Cardiac muscle cell (in vitro differentiated cells and primary cell): ENCODE results near the gene ANXA9. TPM values are rescaled to one million over a fixed set of nuclear protein-coding genes. Genes with fewer than 3 reads are reported as not detected.

Experiments
- DNase-seq, 2 donors: peaks; one replicate each; pipeline versions ENCODE4 v3.0.0 to v3.0.0-alpha.2; 2010 to 2017; ENCODE audit warnings: low read depth in 1 of 2, low spot score in 1 of 2
- H3K27ac ChIP-seq: fragments of 200-600 bp; sonication (generic); 2 replicates; pipeline ENCODE4 v1.5.1; 2016
- H3K27me3 ChIP-seq: fragments of 200-600 bp; sonication (generic); 2 replicates; pipeline ENCODE4 v1.6.0; 2016; ENCODE audit warnings: control low read depth
- H3K36me3 ChIP-seq: fragments of 200-600 bp; sonication (generic); 2 replicates; pipeline ENCODE4 v1.5.1; 2016; ENCODE audit warnings: control low read depth
- H3K4me1 ChIP-seq: fragments of 200-600 bp; sonication (generic); 2 replicates; pipeline ENCODE4 v1.8.1; 2017; ENCODE audit warnings: low read depth, mild to moderate bottlenecking, mixed run types
- H3K4me3 ChIP-seq: fragments of 200-600 bp; sonication (generic); 2 replicates; pipeline ENCODE4 v1.5.1; 2016; ENCODE audit warnings: mild to moderate bottlenecking
- H3K9me3 ChIP-seq: fragments of 200-600 bp; sonication (generic); 2 replicates; pipeline ENCODE4 v1.5.1; 2017; ENCODE audit warnings: low read depth, mild to moderate bottlenecking, control low read depth
- polyA plus RNA-seq: library from polyadenylated mRNA; unstranded; fragments of >200 nt; fragmentation: Nextera tagmentation; extraction: Ambion mirVana; gene quantifications from 2 replicates; pipeline ENCODE4 v1.2.1, GENCODE V29; 2016
- total RNA-seq: library from RNA; depleted of rRNA; stranded (reverse); fragments of >200 nt; gene quantifications from 2 replicates; pipeline ENCODE4 v1.2.3, GENCODE V29; 2016
- TF ChIP-seq, protein P1 (sequence below): IDR thresholded peaks from 2 replicates; pipeline ENCODE4 v1.5.1; 2012; ENCODE audit warnings: low read depth, mild to moderate bottlenecking, low read length

ANXA9 gene
- total and polyA plus RNA-seq, 2 experiments from 2014 or later = 1.7 to 2.0 TPM

- Histone ChIP-seq H3K27ac (no peak overlapping the region), H3K9me3 (no peaks in the 10 kb centered on the region), H3K4me3 (no peak overlapping the region), H3K36me3 (peaks cover 5% of the 10 kb centered on the region), H3K27me3 (no peaks in the 10 kb centered on the region), H3K4me1 (peaks cover 4% of the 10 kb centered on the region)
- TF ChIP-seq, protein P1, sequence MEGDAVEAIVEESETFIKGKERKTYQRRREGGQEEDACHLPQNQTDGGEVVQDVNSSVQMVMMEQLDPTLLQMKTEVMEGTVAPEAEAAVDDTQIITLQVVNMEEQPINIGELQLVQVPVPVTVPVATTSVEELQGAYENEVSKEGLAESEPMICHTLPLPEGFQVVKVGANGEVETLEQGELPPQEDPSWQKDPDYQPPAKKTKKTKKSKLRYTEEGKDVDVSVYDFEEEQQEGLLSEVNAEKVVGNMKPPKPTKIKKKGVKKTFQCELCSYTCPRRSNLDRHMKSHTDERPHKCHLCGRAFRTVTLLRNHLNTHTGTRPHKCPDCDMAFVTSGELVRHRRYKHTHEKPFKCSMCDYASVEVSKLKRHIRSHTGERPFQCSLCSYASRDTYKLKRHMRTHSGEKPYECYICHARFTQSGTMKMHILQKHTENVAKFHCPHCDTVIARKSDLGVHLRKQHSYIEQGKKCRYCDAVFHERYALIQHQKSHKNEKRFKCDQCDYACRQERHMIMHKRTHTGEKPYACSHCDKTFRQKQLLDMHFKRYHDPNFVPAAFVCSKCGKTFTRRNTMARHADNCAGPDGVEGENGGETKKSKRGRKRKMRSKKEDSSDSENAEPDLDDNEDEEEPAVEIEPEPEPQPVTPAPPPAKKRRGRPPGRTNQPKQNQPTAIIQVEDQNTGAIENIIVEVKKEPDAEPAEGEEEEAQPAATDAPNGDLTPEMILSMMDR = no peak
- DNase-seq = no peak
These were observed 17.8 kb downstream of the ANXA9 start for GRCh38 chr1:150999926-151000325.

DNA sequence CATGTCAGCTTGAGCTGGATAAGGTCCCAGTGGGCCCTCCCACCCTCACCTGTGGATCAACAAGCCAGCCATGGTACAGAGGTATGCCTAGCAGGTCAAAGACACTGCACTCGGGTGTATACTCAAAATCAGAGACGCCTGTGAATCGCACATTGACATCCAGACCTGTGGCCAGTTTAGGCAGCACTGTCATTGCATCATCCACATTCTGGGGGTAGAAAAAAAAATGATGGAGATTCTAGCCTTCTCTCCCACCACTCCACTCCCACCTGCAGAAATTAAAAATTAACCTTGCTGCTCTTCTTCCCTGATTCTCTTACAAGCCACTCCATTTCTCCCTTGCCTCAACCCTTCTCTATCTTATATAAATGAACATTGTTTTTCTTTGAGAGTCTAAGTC, 18.3 kb downstream of the ANXA9 start:
- Histone ChIP-seq H3K27ac (no peak overlapping the region), H3K4me3 (no peak overlapping the region), H3K9me3 (no peaks in the 10 kb centered on the region), H3K27me3 (no peaks in the 10 kb centered on the region), H3K4me1 (peaks cover 9% of the 10 kb centered on the region), H3K36me3 (peaks cover 5% of the 10 kb centered on the region)
- TF ChIP-seq, protein P1 = no peak
- DNase-seq = no peak

- DNase-seq = no peak
- peaks cover 19% of the 10 kb centered on the region for H3K4me1 ChIP-seq
- no peaks in the 10 kb centered on the region for H3K9me3 ChIP-seq
- H3K36me3 ChIP-seq = peaks cover 5% of the 10 kb centered on the region
- H3K27ac ChIP-seq = no peak overlapping the region
- no peak overlapping the region for H3K4me3 ChIP-seq
- H3K27me3 ChIP-seq = no peaks in the 10 kb centered on the region
- TF ChIP-seq, protein P1 = no peak
These were observed 19.5 kb downstream of the ANXA9 start for GRCh38 chr1:151001602-151002001.

GRCh38 chr1:151002051-151002450, 20.0 kb downstream of the ANXA9 start:
- DNase-seq = no peak

DNA sequence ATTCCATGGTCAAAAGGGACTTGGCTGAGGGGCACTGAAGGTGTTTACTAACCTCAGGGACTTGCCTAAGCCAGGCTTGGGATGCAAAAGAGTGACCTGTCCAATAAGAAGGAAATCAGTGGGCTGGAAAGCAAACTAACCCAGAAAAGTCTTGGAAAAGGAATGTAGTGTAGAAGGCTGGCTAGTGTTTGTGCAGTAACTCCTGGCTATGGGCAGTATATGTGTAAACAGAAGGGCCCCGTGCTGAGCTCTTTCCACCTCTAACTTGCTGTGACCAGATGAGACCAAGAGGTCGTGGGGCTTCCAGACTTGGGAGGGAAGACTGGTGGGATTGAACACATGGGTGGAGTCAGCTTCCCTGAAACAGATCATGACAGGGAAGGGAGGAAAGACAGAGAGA, 20.5 kb downstream of the ANXA9 start:
- Histone ChIP-seq H3K4me3 (no peak overlapping the region), H3K27me3 (no peaks in the 10 kb centered on the region), H3K27ac (no peak overlapping the region), H3K36me3 (peaks cover 5% of the 10 kb centered on the region), H3K9me3 (no peaks in the 10 kb centered on the region), H3K4me1 (peaks cover 19% of the 10 kb centered on the region)
- TF ChIP-seq, protein P1 = no peak
- no peak for DNase-seq

More at GRCh38 chr1:151002051-151002450, 20.0 kb downstream of the ANXA9 start:
- Histone ChIP-seq H3K27ac (no peak overlapping the region), H3K9me3 (no peaks in the 10 kb centered on the region), H3K4me3 (no peak overlapping the region), H3K4me1 (peaks cover 19% of the 10 kb centered on the region), H3K36me3 (peaks cover 5% of the 10 kb centered on the region), H3K27me3 (no peaks in the 10 kb centered on the region)
- TF ChIP-seq, protein P1 = no peak

GRCh38 chr1:151003180-151003579, 21.1 kb downstream of the ANXA9 start:
- H3K27ac ChIP-seq = no peak overlapping the region
- H3K4me3 ChIP-seq = no peak overlapping the region
- peaks cover 5% of the 10 kb centered on the region for H3K36me3 ChIP-seq
- TF ChIP-seq, protein P1 = no peak
- H3K4me1 ChIP-seq = peaks cover 22% of the 10 kb centered on the region
- DNase-seq = no peak
- no peaks in the 10 kb centered on the region for H3K27me3 ChIP-seq
- no peaks in the 10 kb centered on the region for H3K9me3 ChIP-seq
